ENCODE data around the gene OLR1.

The OLR1 gene

GRCh38 chr12:10165421-10165820 lies 6.5 kb downstream of the OLR1 start:
- Histone ChIP-seq H3K4me1 (ENCODE audit: insufficient read depth, low read length) (no peaks in the 10 kb centered on the region), H3K27ac (ENCODE audit: low read length) (no peak overlapping the region), H3K36me3 (ENCODE audit: insufficient read depth, low read depth, low read length) (no peaks in the 10 kb centered on the region), H3K4me3 (ENCODE audit: low read length) (no peak overlapping the region), H3K9me3 (ENCODE audit: insufficient read depth, low read depth, low read length) (no peaks in the 10 kb centered on the region), H3K27me3 (ENCODE audit: insufficient read depth, low read length) (no peaks in the 10 kb centered on the region), H3K9ac (ENCODE audit: low read depth, low read length) (no peak overlapping the region)

DNA sequence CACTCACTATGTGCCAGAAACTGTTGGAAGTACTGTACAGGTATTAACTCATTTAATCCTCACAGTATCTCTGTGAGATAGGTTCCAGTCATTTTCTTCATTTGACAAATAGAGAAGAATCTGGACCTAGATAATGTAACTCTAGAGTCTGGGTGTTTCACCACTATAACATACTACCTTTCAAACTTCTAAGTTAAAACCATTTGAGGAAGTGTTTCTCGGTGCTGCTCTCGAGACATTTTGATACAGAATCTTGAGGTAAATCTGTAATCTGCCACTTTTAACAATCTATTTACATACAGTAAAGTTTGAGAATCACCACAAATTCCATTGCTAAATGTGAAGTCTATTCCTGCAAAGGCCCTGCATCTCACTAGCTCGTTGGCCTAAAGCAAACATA lies 8.8 kb downstream of the OLR1 start:
- H3K27ac ChIP-seq (ENCODE audit: low read length): no peak overlapping the region

GRCh38 chr12:10160617-10161385 lies 11.1 kb downstream of the OLR1 start:
- Histone ChIP-seq H3K27me3 (ENCODE audit: insufficient read depth, low read length) (no peaks in the 10 kb centered on the region), H3K36me3 (ENCODE audit: insufficient read depth, low read depth, low read length) (no peaks in the 10 kb centered on the region), H3K4me1 (ENCODE audit: insufficient read depth, low read length) (no peaks in the 10 kb centered on the region)

More for the DNA sequence above, 8.8 kb downstream of the OLR1 start:
- Histone ChIP-seq H3K27me3 (ENCODE audit: insufficient read depth, low read length) (no peaks in the 10 kb centered on the region), H3K4me3 (ENCODE audit: low read length) (no peak overlapping the region), H3K9me3 (ENCODE audit: insufficient read depth, low read depth, low read length) (no peaks in the 10 kb centered on the region), H3K4me1 (ENCODE audit: insufficient read depth, low read length) (no peaks in the 10 kb centered on the region), H3K36me3 (ENCODE audit: insufficient read depth, low read depth, low read length) (no peaks in the 10 kb centered on the region), H3K9ac (ENCODE audit: low read depth, low read length) (no peak overlapping the region)

GRCh38 chr12:10159280-10159679 lies 12.7 kb downstream of the OLR1 start:
- Histone ChIP-seq H3K36me3 (ENCODE audit: insufficient read depth, low read depth, low read length) (no peaks in the 10 kb centered on the region), H3K9ac (ENCODE audit: low read depth, low read length) (no peak overlapping the region), H3K9me3 (ENCODE audit: insufficient read depth, low read depth, low read length) (no peaks in the 10 kb centered on the region), H3K27ac (ENCODE audit: low read length) (no peak overlapping the region), H3K4me3 (ENCODE audit: low read length) (no peak overlapping the region), H3K4me1 (ENCODE audit: insufficient read depth, low read length) (no peaks in the 10 kb centered on the region), H3K27me3 (ENCODE audit: insufficient read depth, low read length) (no peaks in the 10 kb centered on the region)

More at GRCh38 chr12:10160617-10161385, 11.1 kb downstream of the OLR1 start:
- Histone ChIP-seq H3K9me3 (ENCODE audit: insufficient read depth, low read depth, low read length) (no peaks in the 10 kb centered on the region), H3K4me3 (ENCODE audit: low read length) (no peak overlapping the region), H3K27ac (ENCODE audit: low read length) (no peak overlapping the region), H3K9ac (ENCODE audit: low read depth, low read length) (no peak overlapping the region)

DNA sequence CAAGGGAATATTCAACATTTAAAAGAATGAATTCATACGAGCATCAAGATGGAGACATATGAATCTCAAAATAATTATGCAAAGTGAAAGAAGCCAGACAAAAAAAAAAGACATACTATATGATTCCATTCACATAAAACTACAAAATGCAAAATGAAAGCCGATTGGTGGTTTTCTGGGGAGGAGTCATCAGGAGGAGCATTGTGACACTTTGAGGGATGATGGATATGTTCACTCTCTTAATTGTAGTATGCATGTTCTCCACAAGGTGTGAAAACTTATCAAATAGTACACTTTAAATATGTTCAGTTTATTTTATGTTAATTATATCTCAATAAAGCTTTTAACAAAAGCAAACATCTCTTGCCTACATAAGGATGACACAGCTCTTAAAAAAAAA lies 13.5 kb downstream of the OLR1 start:
- Histone ChIP-seq H3K4me3 (ENCODE audit: low read length) (no peak overlapping the region), H3K36me3 (ENCODE audit: insufficient read depth, low read depth, low read length) (no peaks in the 10 kb centered on the region), H3K4me1 (ENCODE audit: insufficient read depth, low read length) (no peaks in the 10 kb centered on the region), H3K27ac (ENCODE audit: low read length) (no peak overlapping the region), H3K9ac (ENCODE audit: low read depth, low read length) (no peak overlapping the region), H3K9me3 (ENCODE audit: insufficient read depth, low read depth, low read length) (no peaks in the 10 kb centered on the region), H3K27me3 (ENCODE audit: insufficient read depth, low read length) (no peaks in the 10 kb centered on the region)

DNA sequence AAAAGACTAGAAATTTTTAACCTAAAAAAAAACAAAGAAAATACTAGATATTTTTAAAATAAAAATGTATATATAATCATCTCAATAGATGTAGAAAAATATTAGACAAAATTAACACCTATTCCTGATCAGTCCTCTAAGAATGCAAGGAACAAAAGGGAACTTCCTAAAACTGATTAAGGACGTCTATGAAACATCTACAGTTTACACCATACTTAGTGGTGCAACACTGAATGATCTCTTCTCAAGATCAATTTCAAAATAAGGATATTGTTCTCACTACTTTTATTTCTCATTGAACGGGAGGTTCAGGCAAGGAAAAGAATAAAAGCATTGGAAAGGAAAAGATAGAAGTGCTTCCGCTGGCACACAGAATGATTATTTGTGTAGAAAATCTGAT lies 16.0 kb downstream of the OLR1 start:
- no peak overlapping the region for H3K9ac ChIP-seq (ENCODE audit: low read depth, low read length)
- H3K27ac ChIP-seq (ENCODE audit: low read length): no peak overlapping the region
- no peak overlapping the region for H3K4me3 ChIP-seq (ENCODE audit: low read length)
- no peaks in the 10 kb centered on the region for H3K4me1 ChIP-seq (ENCODE audit: insufficient read depth, low read length)
- no peaks in the 10 kb centered on the region for H3K27me3 ChIP-seq (ENCODE audit: insufficient read depth, low read length)
- H3K9me3 ChIP-seq (ENCODE audit: insufficient read depth, low read depth, low read length): no peaks in the 10 kb centered on the region
- no peaks in the 10 kb centered on the region for H3K36me3 ChIP-seq (ENCODE audit: insufficient read depth, low read depth, low read length)

DNA sequence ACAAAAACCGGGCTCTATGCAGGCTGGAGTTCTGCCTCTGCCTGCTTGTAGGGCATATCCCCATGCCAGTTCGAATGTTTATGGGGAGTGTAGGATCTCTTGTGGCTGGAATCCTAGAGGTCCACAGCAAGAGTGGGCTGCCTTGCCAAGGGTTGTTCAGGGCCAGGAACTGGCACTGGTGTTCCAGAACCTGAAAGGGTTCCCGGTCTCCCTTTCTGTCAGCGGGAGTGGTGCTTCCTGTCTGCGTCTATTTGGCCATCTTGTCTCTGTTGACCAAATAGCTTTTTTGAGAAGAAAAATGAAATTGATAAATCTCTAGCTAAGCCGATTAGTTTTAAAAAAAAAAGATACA lies 17.8 kb downstream of the OLR1 start:
- Histone ChIP-seq H3K9ac (ENCODE audit: low read depth, low read length) (peak overlapping the region; percentile 73; the same call in 1 of the 2 replicates), H3K4me1 (ENCODE audit: insufficient read depth, low read length) (no peaks in the 10 kb centered on the region), H3K4me3 (ENCODE audit: low read length) (peak overlapping the region; percentile 81), H3K36me3 (ENCODE audit: insufficient read depth, low read depth, low read length) (no peaks in the 10 kb centered on the region), H3K27me3 (ENCODE audit: insufficient read depth, low read length) (no peaks in the 10 kb centered on the region), H3K9me3 (ENCODE audit: insufficient read depth, low read depth, low read length) (no peaks in the 10 kb centered on the region), H3K27ac (ENCODE audit: low read length) (no peak overlapping the region)

DNA sequence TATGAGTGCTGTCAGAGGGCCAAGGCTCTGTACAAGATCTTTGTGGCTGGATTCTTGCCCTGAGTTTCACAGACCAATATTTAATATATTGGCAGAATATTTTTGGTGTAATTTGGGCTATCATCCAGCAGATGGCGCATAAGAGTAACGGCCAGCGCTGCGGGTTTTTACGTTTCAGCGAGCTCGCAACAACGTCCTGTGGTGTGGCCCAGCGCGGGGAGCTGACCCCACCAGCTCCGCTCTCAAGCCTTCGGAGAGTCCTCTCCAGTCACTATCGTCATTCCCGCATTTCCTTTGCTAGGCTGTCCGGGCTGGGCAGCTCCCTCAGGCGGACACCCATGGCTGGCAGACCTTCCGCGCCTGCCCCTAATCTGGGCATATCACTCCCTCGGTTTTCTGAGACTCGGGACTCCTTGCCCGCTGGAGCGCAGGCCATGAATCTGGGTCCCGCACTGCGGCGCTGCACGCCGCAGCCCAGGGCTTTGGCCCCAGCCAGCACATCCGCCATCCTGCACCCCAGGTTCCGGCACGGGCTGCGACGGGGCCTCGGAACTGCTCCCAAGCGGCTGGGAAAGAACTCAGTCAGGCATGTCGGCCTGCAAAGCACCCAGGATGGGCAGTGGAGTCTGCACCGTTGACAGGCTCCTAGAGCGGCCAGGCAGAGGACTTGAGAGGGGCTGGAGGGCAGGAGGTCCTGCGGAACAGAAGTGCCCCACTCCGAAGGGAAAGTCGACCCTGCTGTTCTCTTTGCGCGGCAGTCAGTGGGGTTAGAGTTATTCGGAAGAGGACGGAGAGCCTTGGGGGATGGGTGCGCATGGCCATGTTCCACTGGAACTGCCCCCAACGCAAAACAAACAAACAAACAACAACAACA lies 18.4 kb downstream of the OLR1 start:
- Histone ChIP-seq H3K4me3 (ENCODE audit: low read length) (peak overlapping the region; percentile 81), H3K27ac (ENCODE audit: low read length) (no peak overlapping the region), H3K9ac (ENCODE audit: low read depth, low read length) (peak overlapping the region; percentile 73), H3K36me3 (ENCODE audit: insufficient read depth, low read depth, low read length) (no peaks in the 10 kb centered on the region), H3K9me3 (ENCODE audit: insufficient read depth, low read depth, low read length) (no peaks in the 10 kb centered on the region), H3K4me1 (ENCODE audit: insufficient read depth, low read length) (no peaks in the 10 kb centered on the region), H3K27me3 (ENCODE audit: insufficient read depth, low read length) (no peaks in the 10 kb centered on the region)

DNA sequence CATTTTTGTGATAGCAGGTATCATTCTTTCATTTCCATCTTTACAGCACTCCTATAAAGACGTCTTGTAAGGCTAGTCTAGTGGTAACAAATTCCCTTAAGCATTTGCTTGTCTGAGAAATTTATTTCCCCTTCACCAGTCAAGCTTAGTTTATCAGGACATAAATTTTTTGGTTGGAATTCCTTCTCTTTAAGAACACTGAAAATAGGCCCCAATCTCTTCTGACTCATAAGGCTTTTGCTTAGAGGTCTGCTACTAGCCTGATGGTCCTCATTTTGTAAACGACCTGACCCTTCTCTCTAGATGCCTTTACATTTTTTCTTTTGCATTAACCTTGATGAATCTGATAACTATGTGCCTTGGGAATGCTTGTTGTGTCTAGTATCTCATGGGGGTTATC lies 20.3 kb downstream of the OLR1 start:
- no peaks in the 10 kb centered on the region for H3K4me1 ChIP-seq (ENCODE audit: insufficient read depth, low read length)
- H3K27me3 ChIP-seq (ENCODE audit: insufficient read depth, low read length): no peaks in the 10 kb centered on the region
- no peak overlapping the region for H3K4me3 ChIP-seq (ENCODE audit: low read length)
- H3K9me3 ChIP-seq (ENCODE audit: insufficient read depth, low read depth, low read length): no peaks in the 10 kb centered on the region
- no peak overlapping the region for H3K27ac ChIP-seq (ENCODE audit: low read length)
- no peaks in the 10 kb centered on the region for H3K36me3 ChIP-seq (ENCODE audit: insufficient read depth, low read depth, low read length)
- H3K9ac ChIP-seq (ENCODE audit: low read depth, low read length): no peak overlapping the region

- Histone ChIP-seq H3K9ac (ENCODE audit: low read depth, low read length) (no peak overlapping the region), H3K9me3 (ENCODE audit: insufficient read depth, low read depth, low read length) (no peaks in the 10 kb centered on the region), H3K27me3 (ENCODE audit: insufficient read depth, low read length) (no peaks in the 10 kb centered on the region), H3K27ac (ENCODE audit: low read length) (no peak overlapping the region), H3K4me3 (ENCODE audit: low read length) (no peak overlapping the region), H3K4me1 (ENCODE audit: insufficient read depth, low read length) (no peaks in the 10 kb centered on the region), H3K36me3 (ENCODE audit: insufficient read depth, low read depth, low read length) (no peaks in the 10 kb centered on the region)
Observed at GRCh38 chr12:10147714-10148403, 24.1 kb downstream of the OLR1 start.

DNA sequence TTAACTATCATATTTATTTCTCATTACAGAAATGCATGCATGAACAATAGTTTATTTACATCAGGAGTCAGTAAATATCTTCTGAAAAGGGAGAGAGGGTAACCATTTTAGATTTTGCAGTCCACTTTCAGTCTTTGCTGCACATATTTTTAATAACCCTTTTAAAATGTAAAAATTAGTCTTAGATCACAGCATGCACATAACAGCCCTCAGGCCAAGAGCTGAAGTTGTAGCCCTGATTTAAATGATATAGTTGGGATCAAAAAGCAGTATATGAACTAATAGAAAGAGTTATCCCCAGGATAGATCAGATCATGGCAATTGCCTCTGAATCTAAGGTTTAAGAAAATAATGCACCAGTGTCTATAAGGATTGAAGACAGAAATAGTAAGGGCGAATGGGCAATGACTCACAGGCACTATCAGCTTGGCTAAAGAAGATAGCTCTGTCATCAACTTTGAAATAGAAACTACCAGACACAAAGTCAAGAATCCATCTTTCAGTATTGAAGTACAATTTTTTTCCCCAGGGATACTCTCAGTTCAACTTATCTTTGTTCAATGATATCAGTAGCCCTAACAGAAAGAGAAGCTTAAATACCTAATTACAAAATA lies 28.8 kb downstream of the OLR1 start:
- no peak overlapping the region for H3K27ac ChIP-seq (ENCODE audit: low read length)
- no peak overlapping the region for H3K9ac ChIP-seq (ENCODE audit: low read depth, low read length)
- no peaks in the 10 kb centered on the region for H3K27me3 ChIP-seq (ENCODE audit: insufficient read depth, low read length)
- H3K4me3 ChIP-seq (ENCODE audit: low read length): no peak overlapping the region
- no peaks in the 10 kb centered on the region for H3K4me1 ChIP-seq (ENCODE audit: insufficient read depth, low read length)
- H3K9me3 ChIP-seq (ENCODE audit: insufficient read depth, low read depth, low read length): no peaks in the 10 kb centered on the region
- no peaks in the 10 kb centered on the region for H3K36me3 ChIP-seq (ENCODE audit: insufficient read depth, low read depth, low read length)
